PFSK-1 (cell line): ENCODE measurements around the gene RPP21.

ENCODE experiments used
- FOXP2 ChIP-seq: optimal IDR thresholded peaks from 2 replicates; pipeline ENCODE3; 2011; ENCODE audit warnings: borderline replicate concordance, control low read depth, inconsistent platforms; ENCODE audit not compliant: insufficient read depth; ENCODE audit errors: extremely low read length, extremely low read depth
- POLR2AphosphoS5 ChIP-seq: IDR thresholded peaks from 2 replicates; pipeline ENCODE4 v1.6.1; 2012; ENCODE audit warnings: low read depth, mild to moderate bottlenecking, control low read depth, low read length, moderate library complexity
- SIN3A ChIP-seq: IDR thresholded peaks from 2 replicates; pipeline ENCODE4 v1.6.1; 2012; ENCODE audit warnings: mild to moderate bottlenecking, low read length, moderate library complexity, borderline replicate concordance; ENCODE audit not compliant: insufficient read depth
- TAF1 ChIP-seq: IDR thresholded peaks from 2 replicates; pipeline ENCODE4 v1.6.1; 2012; ENCODE audit warnings: low read length, control low read depth, borderline replicate concordance; ENCODE audit not compliant: insufficient read depth
- TF ChIP-seq, protein P1 (sequence below), 2 experiments: IDR thresholded peaks; 2 replicates each; pipeline versions ENCODE4 v1.6.1 to v1.8.0; 2011 to 2012; ENCODE audit warnings: low read depth in 2 of 2, low read length in 2 of 2, control low read depth in 1 of 2, inconsistent platforms in 1 of 2, mild to moderate bottlenecking in 1 of 2, moderate library complexity in 1 of 2; ENCODE audit not compliant: insufficient read depth in 1 of 2

- TF ChIP-seq, protein P1, sequence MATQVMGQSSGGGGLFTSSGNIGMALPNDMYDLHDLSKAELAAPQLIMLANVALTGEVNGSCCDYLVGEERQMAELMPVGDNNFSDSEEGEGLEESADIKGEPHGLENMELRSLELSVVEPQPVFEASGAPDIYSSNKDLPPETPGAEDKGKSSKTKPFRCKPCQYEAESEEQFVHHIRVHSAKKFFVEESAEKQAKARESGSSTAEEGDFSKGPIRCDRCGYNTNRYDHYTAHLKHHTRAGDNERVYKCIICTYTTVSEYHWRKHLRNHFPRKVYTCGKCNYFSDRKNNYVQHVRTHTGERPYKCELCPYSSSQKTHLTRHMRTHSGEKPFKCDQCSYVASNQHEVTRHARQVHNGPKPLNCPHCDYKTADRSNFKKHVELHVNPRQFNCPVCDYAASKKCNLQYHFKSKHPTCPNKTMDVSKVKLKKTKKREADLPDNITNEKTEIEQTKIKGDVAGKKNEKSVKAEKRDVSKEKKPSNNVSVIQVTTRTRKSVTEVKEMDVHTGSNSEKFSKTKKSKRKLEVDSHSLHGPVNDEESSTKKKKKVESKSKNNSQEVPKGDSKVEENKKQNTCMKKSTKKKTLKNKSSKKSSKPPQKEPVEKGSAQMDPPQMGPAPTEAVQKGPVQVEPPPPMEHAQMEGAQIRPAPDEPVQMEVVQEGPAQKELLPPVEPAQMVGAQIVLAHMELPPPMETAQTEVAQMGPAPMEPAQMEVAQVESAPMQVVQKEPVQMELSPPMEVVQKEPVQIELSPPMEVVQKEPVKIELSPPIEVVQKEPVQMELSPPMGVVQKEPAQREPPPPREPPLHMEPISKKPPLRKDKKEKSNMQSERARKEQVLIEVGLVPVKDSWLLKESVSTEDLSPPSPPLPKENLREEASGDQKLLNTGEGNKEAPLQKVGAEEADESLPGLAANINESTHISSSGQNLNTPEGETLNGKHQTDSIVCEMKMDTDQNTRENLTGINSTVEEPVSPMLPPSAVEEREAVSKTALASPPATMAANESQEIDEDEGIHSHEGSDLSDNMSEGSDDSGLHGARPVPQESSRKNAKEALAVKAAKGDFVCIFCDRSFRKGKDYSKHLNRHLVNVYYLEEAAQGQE (IDR thresholded peaks at IDR 0.05; ENCODE audit: insufficient read depth in 1 of 2, low read depth in 2 of 2, low read length in 2 of 2), result no peak
- TF ChIP-seq POLR2AphosphoS5 (no peak), TAF1 (no peak), SIN3A (no peak), FOXP2 (no peak)
Observed at GRCh38 chr6:30322527-30323501, 22.1 kb upstream of the RPP21 start.
